ENCODE results near the gene KCND3. TPM values are rescaled to one million over a fixed set of nuclear protein-coding genes. Genes with fewer than 3 reads are reported as not detected.

KCND3 gene
- total RNA-seq, 4 donors from 2014 or later: 1.8 to 5.3 (median 4.2) TPM

DNA sequence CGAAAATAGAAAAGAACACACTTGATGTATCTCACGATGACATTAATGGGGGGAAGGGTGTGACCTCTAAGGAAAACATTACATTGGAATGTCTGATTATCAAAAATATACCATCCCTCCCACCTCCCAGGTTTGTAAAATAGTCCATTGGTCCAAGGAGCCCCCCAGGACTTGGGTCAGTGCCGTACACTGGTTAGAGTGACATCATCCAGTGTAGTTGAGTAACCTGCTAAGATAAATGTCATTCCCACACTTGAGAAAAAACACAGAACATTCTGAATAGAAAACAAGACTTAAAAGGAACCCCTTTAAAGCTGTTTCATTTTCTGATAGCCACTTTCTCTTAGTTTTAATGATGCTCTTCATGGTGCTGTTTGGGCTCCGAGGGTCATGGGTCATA is 218.6 kb downstream of the KCND3 start:
- 92% methylated on average over 4 of the region's 4 CpGs for WGBS, 2 donors
- Histone ChIP-seq H3K27ac (no peak overlapping the region), H3K9me3 (no peaks in the 10 kb centered on the region), H3K4me1 (no peaks in the 10 kb centered on the region), H3K27me3 (no peaks in the 10 kb centered on the region), H3K4me3 (replicated peaks in 1 of 3) (no peak overlapping the region), H3K36me3 (peaks cover 10 to 14% of the 10 kb centered on the region in 2 donors)
- DNase-seq: no peak
- TF ChIP-seq, protein P1, sequence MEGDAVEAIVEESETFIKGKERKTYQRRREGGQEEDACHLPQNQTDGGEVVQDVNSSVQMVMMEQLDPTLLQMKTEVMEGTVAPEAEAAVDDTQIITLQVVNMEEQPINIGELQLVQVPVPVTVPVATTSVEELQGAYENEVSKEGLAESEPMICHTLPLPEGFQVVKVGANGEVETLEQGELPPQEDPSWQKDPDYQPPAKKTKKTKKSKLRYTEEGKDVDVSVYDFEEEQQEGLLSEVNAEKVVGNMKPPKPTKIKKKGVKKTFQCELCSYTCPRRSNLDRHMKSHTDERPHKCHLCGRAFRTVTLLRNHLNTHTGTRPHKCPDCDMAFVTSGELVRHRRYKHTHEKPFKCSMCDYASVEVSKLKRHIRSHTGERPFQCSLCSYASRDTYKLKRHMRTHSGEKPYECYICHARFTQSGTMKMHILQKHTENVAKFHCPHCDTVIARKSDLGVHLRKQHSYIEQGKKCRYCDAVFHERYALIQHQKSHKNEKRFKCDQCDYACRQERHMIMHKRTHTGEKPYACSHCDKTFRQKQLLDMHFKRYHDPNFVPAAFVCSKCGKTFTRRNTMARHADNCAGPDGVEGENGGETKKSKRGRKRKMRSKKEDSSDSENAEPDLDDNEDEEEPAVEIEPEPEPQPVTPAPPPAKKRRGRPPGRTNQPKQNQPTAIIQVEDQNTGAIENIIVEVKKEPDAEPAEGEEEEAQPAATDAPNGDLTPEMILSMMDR (IDR thresholded peaks at IDR 0.05): no peak
- TF ChIP-seq POLR2A (IDR thresholded peaks at IDR 0.05): no peak
- intact Hi-C loops (cut with DNase I): no loop called here

DNA sequence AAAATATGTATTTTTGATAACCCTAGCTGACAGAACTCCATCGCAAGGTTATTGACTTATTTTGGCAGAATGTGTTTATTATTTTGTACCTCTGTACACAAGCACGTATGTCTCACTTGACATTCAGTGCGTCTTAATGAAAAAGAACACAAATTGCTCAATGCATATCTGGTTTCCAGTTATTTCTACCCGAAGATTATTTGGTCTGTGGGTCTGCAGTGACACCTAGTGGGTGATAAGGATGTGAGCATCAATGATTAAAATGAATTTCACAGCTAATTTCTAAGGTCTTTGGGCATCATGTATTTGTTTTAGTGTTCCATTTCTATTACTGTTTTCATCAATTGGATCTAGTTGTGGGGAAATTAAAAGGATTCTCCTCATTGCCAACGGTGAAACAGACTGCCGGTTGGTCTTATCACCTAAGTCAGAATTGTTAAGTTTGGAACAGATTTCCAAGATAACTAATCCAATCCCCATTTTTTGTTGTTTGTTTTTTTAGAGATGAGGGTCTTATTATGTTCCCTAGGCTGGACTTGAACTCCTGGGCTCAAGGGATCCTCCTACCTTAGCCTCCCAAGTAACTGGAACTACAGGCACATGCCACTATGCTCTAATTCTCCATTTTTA is 219.8 kb downstream of the KCND3 start:
- peak; percentile 31 to 46 for DNase-seq
- WGBS, 2 donors: 36 to 39% methylated on average over 6 of the region's 6 CpGs
- no peak for TF ChIP-seq POLR2A (IDR thresholded peaks at IDR 0.05)
- TF ChIP-seq, protein P1 (IDR thresholded peaks at IDR 0.05): peak; percentile 70 to 94 (median 78)
- no peak overlapping the region for H3K4me3 ChIP-seq (replicated peaks in 1 of 3)
- H3K27me3 ChIP-seq: no peaks in the 10 kb centered on the region
- no peaks in the 10 kb centered on the region for H3K9me3 ChIP-seq
- no peaks in the 10 kb centered on the region for H3K4me1 ChIP-seq
- peaks cover 16 to 22% of the 10 kb centered on the region in 2 donors for H3K36me3 ChIP-seq
- intact Hi-C loops (cut with DNase I): no loop called here
- no peak overlapping the region for H3K27ac ChIP-seq

DNA sequence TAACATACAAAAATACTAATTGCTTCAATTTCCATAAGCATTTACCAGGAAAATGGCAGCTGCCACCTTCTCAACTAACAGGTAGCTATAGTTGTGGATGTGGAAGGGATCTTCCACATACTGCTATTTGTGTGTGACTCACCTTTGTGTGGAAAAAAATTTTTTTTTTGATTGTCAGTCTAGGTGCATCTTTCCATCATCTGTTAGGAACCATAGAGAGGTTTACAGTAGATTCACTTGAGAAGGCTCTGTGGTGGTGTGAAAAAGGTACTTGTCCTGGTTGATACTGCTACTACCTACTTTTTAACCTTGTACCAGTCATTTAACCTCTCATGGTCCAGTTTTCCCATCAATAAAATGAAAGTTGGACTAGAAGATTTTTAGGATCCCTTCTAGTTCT is 220.8 kb downstream of the KCND3 start:
- Histone ChIP-seq H3K36me3 (peaks cover 16 to 29% of the 10 kb centered on the region in 2 donors), H3K27me3 (no peaks in the 10 kb centered on the region), H3K9me3 (no peaks in the 10 kb centered on the region), H3K4me1 (no peaks in the 10 kb centered on the region), H3K4me3 (replicated peaks in 1 of 3) (no peak overlapping the region), H3K27ac (no peak overlapping the region)
- intact Hi-C loops (cut with DNase I): no loop called here
- DNase-seq: no peak
- TF ChIP-seq, protein P1 (IDR thresholded peaks at IDR 0.05): no peak
- no peak for TF ChIP-seq POLR2A (IDR thresholded peaks at IDR 0.05)

GRCh38 chr1:111768023-111768422 is 221.4 kb downstream of the KCND3 start:
- Histone ChIP-seq H3K4me3 (replicated peaks in 1 of 3) (no peak overlapping the region), H3K9me3 (no peaks in the 10 kb centered on the region), H3K27me3 (no peaks in the 10 kb centered on the region), H3K27ac (no peak overlapping the region), H3K36me3 (peaks cover 16 to 35% of the 10 kb centered on the region in 2 donors), H3K4me1 (no peaks in the 10 kb centered on the region)
- no peak for DNase-seq
- TF ChIP-seq, protein P1 (IDR thresholded peaks at IDR 0.05): no peak
- no peak for TF ChIP-seq POLR2A (IDR thresholded peaks at IDR 0.05)
- intact Hi-C loops (cut with DNase I): no loop called here

- intact Hi-C loops (cut with DNase I): no loop called here
- Histone ChIP-seq H3K9me3 (no peaks in the 10 kb centered on the region), H3K27me3 (no peaks in the 10 kb centered on the region), H3K27ac (no peak overlapping the region), H3K4me1 (no peaks in the 10 kb centered on the region), H3K4me3 (replicated peaks in 1 of 3) (no peak overlapping the region), H3K36me3 (peaks cover 25 to 40% of the 10 kb centered on the region in 2 donors)
- TF ChIP-seq, protein P1 (IDR thresholded peaks at IDR 0.05): no peak
- TF ChIP-seq POLR2A (IDR thresholded peaks at IDR 0.05): no peak
- 96 to 98% methylated on average over 2 of the region's 2 CpGs for WGBS, 2 donors
- DNase-seq: no peak
Observed at GRCh38 chr1:111762332-111762731, 227.1 kb downstream of the KCND3 start.

Measured in thyroid gland (tissue), 4 donors.